NCI-H446 (cell line): ENCODE data around the gene RNF5.

Source experiments
- DNase-seq, 2 experiments: peaks; one replicate each; lab custom pipeline; 2025; lab: John Stamatoyannopoulos, UW

RNF5 gene

GRCh38 chr6:32151863-32152768 lies 26.1 kb upstream of the RNF5 start, which contains the start of gene PRRT1:
TSS of gene PRRT1 (minus strand) at chr6:32151939. CDS start at chr6:32151827, 112 bp downstream.
- DNase-seq, result no peak

- no peak for DNase-seq
Observed at GRCh38 chr6:32152769-32153563, 25.2 kb upstream of the RNF5 start.

- peak; percentile 86 to 88 for DNase-seq
Observed at GRCh38 chr6:32153564-32154513, 24.4 kb upstream of the RNF5 start, which contains the start of gene PPT2. TSS of gene PPT2 (plus strand) at chr6:32154141. CDS start at chr6:32154595, 454 bp downstream.

- DNase-seq, result peak in 1 of 2 experiments; percentile 36
Observed at GRCh38 chr6:32154514-32155161, 23.6 kb upstream of the RNF5 start.

GRCh38 chr6:32156891-32157290 lies 21.3 kb upstream of the RNF5 start:
- no peak for DNase-seq

- no peak for DNase-seq
Observed at GRCh38 chr6:32158052-32158451, 20.2 kb upstream of the RNF5 start.

- no peak for DNase-seq
Observed at GRCh38 chr6:32163559-32164258, 14.5 kb upstream of the RNF5 start.

- DNase-seq, result no peak
Observed at GRCh38 chr6:32164295-32164694, 13.9 kb upstream of the RNF5 start, which contains the start of gene EGFL8. TSS of gene EGFL8 (plus strand) at chr6:32164595. CDS start at chr6:32166166, 1,571 bp downstream.

GRCh38 chr6:32166411-32167061 lies 11.7 kb upstream of the RNF5 start:
- no peak for DNase-seq

- DNase-seq, result no peak
Observed at GRCh38 chr6:32167154-32167760, 10.9 kb upstream of the RNF5 start.

- no peak for DNase-seq
Observed at GRCh38 chr6:32167761-32168262, 10.4 kb upstream of the RNF5 start.

- no peak for DNase-seq
Observed at GRCh38 chr6:32168350-32168749, 9.9 kb upstream of the RNF5 start.

- no peak for DNase-seq
Observed at GRCh38 chr6:32168807-32169591, 9.2 kb upstream of the RNF5 start.

- no peak for DNase-seq
Observed at GRCh38 chr6:32170294-32170693, 7.9 kb upstream of the RNF5 start.

GRCh38 chr6:32171234-32171633 lies 7.0 kb upstream of the RNF5 start:
- DNase-seq, result no peak

- no peak for DNase-seq
Observed at GRCh38 chr6:32173051-32173727, 5.0 kb upstream of the RNF5 start.

GRCh38 chr6:32174416-32174815 lies 3.8 kb upstream of the RNF5 start:
- DNase-seq, result no peak

GRCh38 chr6:32175322-32175710 lies 2.9 kb upstream of the RNF5 start:
- DNase-seq, result no peak
